HL-60 (cell line): ENCODE data around the gene DMD.
"Not testable (repeated sequence)": the region's sequence is repeated elsewhere in the genome, so short reads cannot be mapped to it uniquely, and the experiment has no call there.

ENCODE experiments used
- DNase-seq, 2 experiments: peaks; one replicate each; pipeline ENCODE4 v3.0.0-alpha.2; 2010 to 2020; ENCODE audit warnings: low read depth in 1 of 2, low spot score in 1 of 2
- H3K27ac ChIP-seq: fragments of 250-450 bp; sonication (Bioruptor Pico); replicated peaks from 2 replicates; pipeline ENCODE4 v1.5.1; 2020; ENCODE audit warnings: mild to moderate bottlenecking, moderate library complexity
- H3K27me3 ChIP-seq: fragments of 250-450 bp; sonication (Bioruptor Pico); 2 replicates; pipeline ENCODE4 v1.5.1; 2021; ENCODE audit warnings: mild to moderate bottlenecking, moderate library complexity; ENCODE audit not compliant: insufficient read depth, poor library complexity, severe bottlenecking
- H3K4me3 ChIP-seq: replicated peaks from 2 replicates; pipeline ENCODE4 v1.5.1; 2011; ENCODE audit warnings: mild to moderate bottlenecking, control low read depth, low read length; ENCODE audit not compliant: insufficient read depth
- CTCF ChIP-seq: IDR thresholded peaks from one replicate; pipeline ENCODE4 v1.5.1; 2011; ENCODE audit warnings: low read length, control low read depth, inconsistent platforms; ENCODE audit not compliant: insufficient read depth
- GABPA ChIP-seq: IDR thresholded peaks from 2 replicates; pipeline ENCODE4 v1.6.1; 2012; ENCODE audit warnings: low read depth
- POLR2AphosphoS5 ChIP-seq: IDR thresholded peaks from 2 replicates; pipeline ENCODE4 v1.6.1; 2012; ENCODE audit warnings: low read depth
- REST ChIP-seq: IDR thresholded peaks from 2 replicates; pipeline ENCODE4 v1.6.1; 2012; ENCODE audit warnings: low read depth; ENCODE audit not compliant: insufficient replicate concordance
- SPI1 ChIP-seq: IDR thresholded peaks from 2 replicates; pipeline ENCODE4 v1.6.1; 2012; ENCODE audit warnings: low read depth, mild to moderate bottlenecking, borderline replicate concordance

DMD gene

GRCh38 chrX:32268207-32268606 is 943.1 kb downstream of the DMD start:
- TF ChIP-seq GABPA (no peak), POLR2AphosphoS5 (no peak), SPI1 (no peak), REST (no peak), CTCF (no peak)
- no peak overlapping the region for H3K27ac ChIP-seq
- no peaks in the 10 kb centered on the region for H3K27me3 ChIP-seq
- no peak for DNase-seq
- H3K4me3 ChIP-seq: no peak overlapping the region

GRCh38 chrX:32267796-32268195 is 943.6 kb downstream of the DMD start:
- no peaks in the 10 kb centered on the region for H3K27me3 ChIP-seq
- H3K27ac ChIP-seq: no peak overlapping the region
- H3K4me3 ChIP-seq: no peak overlapping the region
- TF ChIP-seq REST (no peak), CTCF (no peak)
- no peak for DNase-seq

- H3K27me3 ChIP-seq, H3K4me3 ChIP-seq, H3K27ac ChIP-seq: not testable (repeated sequence)
- peak in 1 of 2 experiments; percentile 20 for DNase-seq
Observed at GRCh38 chrX:32246675-32247074, 964.7 kb downstream of the DMD start.

- no peak for DNase-seq
- TF ChIP-seq REST: no peak
- Histone ChIP-seq H3K27ac (no peak overlapping the region), H3K27me3 (no peaks in the 10 kb centered on the region), H3K4me3 (no peak overlapping the region)
Observed at GRCh38 chrX:32195611-32196010, 1015.7 kb downstream of the DMD start.
